SK-N-SH (cell line): ENCODE results near the gene C1orf159. TPM values are rescaled to one million over a fixed set of nuclear protein-coding genes. Genes with fewer than 3 reads are reported as not detected.

ENCODE experiments used
- CTCF ChIA-PET: fragments of 300-600, 350-600 bp; formaldehyde crosslinking; extraction: SDS; loops from one replicate; lab custom pipeline; 2021; lab: Yijun Ruan, JAX
- POLR2A ChIA-PET: fragments of 350-600 bp; sonication (Branson Sonifier 250); formaldehyde crosslinking; extraction: SDS; loops from one replicate; lab custom pipeline; 2020; ENCODE audit warnings: antibody characterized with exemption, inconsistent platforms; lab: Yijun Ruan, JAX
- DNase-seq: peaks from one replicate; pipeline ENCODE4 v3.0.0; 2012
- H2AFZ ChIP-seq: fragments of 200-600 bp; sonication (generic); 2 replicates; pipeline ENCODE4 v1.8.1; 2016; ENCODE audit warnings: antibody characterized with exemption, mild to moderate bottlenecking, low read depth
- H3F3A ChIP-seq: fragments of 200-600 bp; sonication (generic); replicated peaks from 2 replicates; pipeline ENCODE3; 2016; ENCODE audit warnings: antibody characterized with exemption, mild to moderate bottlenecking; ENCODE audit not compliant: insufficient read depth
- H3K27ac ChIP-seq, 2 experiments: fragments of 200-500 bp in 1 of 2; fragments of 200-600 bp in 1 of 2; sonication (Bioruptor generic) in 1 of 2; sonication (generic), shearing (Covaris generic) in 1 of 2; 2 replicates each; pipeline versions ENCODE4 v1.5.1 to v1.6.1; 2014 to 2016; ENCODE audit warnings: low read depth in 2 of 2, inconsistent platforms in 1 of 2, low read length in 1 of 2, mild to moderate bottlenecking in 1 of 2, mixed read lengths in 1 of 2
- H3K27me3 ChIP-seq: fragments of 200-600 bp; sonication (generic), shearing (Covaris generic); 2 replicates; pipeline ENCODE4 v1.6.1; 2016; ENCODE audit warnings: mixed run types; ENCODE audit not compliant: insufficient read depth
- H3K36me3 ChIP-seq, 2 experiments: fragments of 200-500 bp in 1 of 2; fragments of 200-600 bp in 1 of 2; sonication (Bioruptor generic) in 1 of 2; sonication (generic) in 1 of 2; replicated peaks in 1 of 2; 2 replicates each; pipeline versions ENCODE3 to v1.5.1; 2014 to 2016; ENCODE audit warnings: low read length in 1 of 2, mild to moderate bottlenecking in 1 of 2; ENCODE audit not compliant: insufficient read depth in 2 of 2, control insufficient read depth in 1 of 2
- H3K4me1 ChIP-seq, 2 experiments: fragments of 200-500 bp in 1 of 2; fragments of 200-600 bp in 1 of 2; sonication (Bioruptor generic) in 1 of 2; sonication (generic), shearing (Covaris generic) in 1 of 2; 2 replicates each; pipeline versions ENCODE4 v1.5.1 to v1.6.1; 2014 to 2016; ENCODE audit warnings: low read depth in 1 of 2, low read length in 1 of 2, mixed run types in 1 of 2; ENCODE audit not compliant: insufficient read depth in 2 of 2, control insufficient read depth in 1 of 2
- H3K4me2 ChIP-seq: fragments of 200-600 bp; sonication (generic), shearing (Covaris generic); 2 replicates; pipeline ENCODE4 v1.6.1; 2017; ENCODE audit warnings: mixed run types
- H3K4me3 ChIP-seq, 2 experiments: fragments of 200-500 bp in 1 of 2; fragments of 200-600 bp in 1 of 2; sonication (Bioruptor generic) in 1 of 2; sonication (generic), shearing (Covaris generic) in 1 of 2; 2 replicates each; pipeline versions ENCODE4 v1.5.1 to v1.8.1; 2014 to 2016; ENCODE audit warnings: low read depth in 2 of 2, inconsistent platforms in 1 of 2, low read length in 1 of 2, mild to moderate bottlenecking in 1 of 2, mixed read lengths in 1 of 2, moderate library complexity in 1 of 2
- H3K79me2 ChIP-seq: fragments of 200-600 bp; sonication (generic); 2 replicates; pipeline ENCODE4 v1.8.1; 2017; ENCODE audit warnings: mild to moderate bottlenecking; ENCODE audit not compliant: insufficient read depth
- H3K9ac ChIP-seq: fragments of 200-600 bp; sonication (generic); 2 replicates; pipeline ENCODE4 v1.6.1; 2017; ENCODE audit warnings: mixed run types
- H3K9me2 ChIP-seq: fragments of 200-600 bp; sonication (generic); 2 replicates; pipeline ENCODE4 v1.6.1; 2017; ENCODE audit warnings: mixed run types
- H3K9me3 ChIP-seq: fragments of 200-600 bp; sonication (generic); 2 replicates; pipeline ENCODE4 v1.6.1; 2017; ENCODE audit warnings: mixed run types, mild to moderate bottlenecking, moderate library complexity
- H4K20me1 ChIP-seq: fragments of 200-600 bp; sonication (generic); 2 replicates; pipeline ENCODE4 v1.6.1; 2017; ENCODE audit warnings: mild to moderate bottlenecking, mixed run types; ENCODE audit not compliant: insufficient read depth
- ELF1 ChIP-seq: IDR thresholded peaks from 2 replicates; pipeline ENCODE4 v1.4.0; 2012
- FOXJ3 ChIP-seq: sonication (generic); formaldehyde crosslinking; IDR thresholded peaks from 2 replicates; pipeline ENCODE4 v1.5.1; 2020; ENCODE audit warnings: mild to moderate bottlenecking, missing genetic modification reagents
- GABPA ChIP-seq: IDR thresholded peaks from 2 replicates; pipeline ENCODE4 v1.4.0; 2012; ENCODE audit warnings: low read depth, mild to moderate bottlenecking
- GATA2 ChIP-seq: sonication (generic); formaldehyde crosslinking; IDR thresholded peaks from 2 replicates; pipeline ENCODE4 v1.5.0; 2020; ENCODE audit warnings: mild to moderate bottlenecking, missing genetic modification reagents
- NFIC ChIP-seq: IDR thresholded peaks from 2 replicates; pipeline ENCODE4 v1.4.0; 2012; ENCODE audit warnings: borderline replicate concordance
- NRF1 ChIP-seq: IDR thresholded peaks from 2 replicates; pipeline ENCODE4 v1.6.1; 2012; ENCODE audit warnings: low read depth, mild to moderate bottlenecking, low read length
- RXRA ChIP-seq: IDR thresholded peaks from 2 replicates; pipeline ENCODE4 v1.4.0; 2012; ENCODE audit warnings: low read depth, mild to moderate bottlenecking, borderline replicate concordance
- TAF1 ChIP-seq: IDR thresholded peaks from 2 replicates; pipeline ENCODE4 v1.6.1; 2012; ENCODE audit warnings: low read depth, mild to moderate bottlenecking, low read length, moderate library complexity, borderline replicate concordance
- TCF12 ChIP-seq: IDR thresholded peaks from 2 replicates; pipeline ENCODE4 v1.4.0; 2012
- ZBTB33 ChIP-seq: IDR thresholded peaks from 2 replicates; pipeline ENCODE4 v1.4.0; 2012; ENCODE audit warnings: low read depth, borderline replicate concordance
- WGBS: methylation state at CpG from one replicate; pipeline ENCODE4 v1.1.6; 2017; ENCODE audit warnings: low lambda C conversion rate; 5-methylcytosine and 5-hydroxymethylcytosine counted together
- polyA plus RNA-seq, 3 experiments: library from polyadenylated mRNA; depleted of rRNA; stranded (reverse); fragments of >200 nt; gene quantifications; 2 replicates each; pipeline ENCODE4 v1.2.3, GENCODE V29; 2012
- TF ChIP-seq, protein P1 (sequence below): IDR thresholded peaks from 2 replicates; pipeline ENCODE4 v1.4.0; 2012; ENCODE audit warnings: low read depth, borderline replicate concordance
- TF ChIP-seq, protein P2 (sequence below): fragments of 150-350 bp; IDR thresholded peaks from 2 replicates; pipeline ENCODE4 v1.6.1; 2016; ENCODE audit warnings: mild to moderate bottlenecking, low read depth, low read length

The C1orf159 gene
- polyA plus RNA-seq, 1 of the 3 experiments (the other 2 are of a cell fraction) = 10.2 TPM

DNA sequence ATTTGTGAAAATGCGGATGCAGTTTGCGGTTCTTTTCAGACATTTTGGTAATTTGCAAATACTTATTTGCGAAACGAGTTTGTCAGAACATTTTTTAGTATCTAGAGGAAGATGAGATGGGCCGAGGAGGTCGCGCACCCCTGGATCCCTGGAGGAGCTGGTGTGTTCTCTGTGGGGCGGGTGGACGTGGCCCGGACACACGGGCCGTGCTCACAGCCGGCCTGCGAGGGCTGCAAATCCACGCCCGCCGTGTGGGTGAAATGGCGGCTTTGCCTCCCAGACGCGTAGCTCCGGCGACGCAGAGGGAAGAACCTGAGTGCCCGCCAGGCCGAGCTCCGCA lies 48.4 kb upstream of the C1orf159 start (continued):
- TF ChIP-seq, protein P1, sequence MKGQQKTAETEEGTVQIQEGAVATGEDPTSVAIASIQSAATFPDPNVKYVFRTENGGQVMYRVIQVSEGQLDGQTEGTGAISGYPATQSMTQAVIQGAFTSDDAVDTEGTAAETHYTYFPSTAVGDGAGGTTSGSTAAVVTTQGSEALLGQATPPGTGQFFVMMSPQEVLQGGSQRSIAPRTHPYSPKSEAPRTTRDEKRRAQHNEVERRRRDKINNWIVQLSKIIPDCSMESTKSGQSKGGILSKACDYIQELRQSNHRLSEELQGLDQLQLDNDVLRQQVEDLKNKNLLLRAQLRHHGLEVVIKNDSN = no peak
- TF ChIP-seq TCF12 = no peak

GRCh38 chr1:1163538-1164070 lies 47.7 kb upstream of the C1orf159 start:
- no peaks in the 10 kb centered on the region for H4K20me1 ChIP-seq
- no peak for DNase-seq
- no peak overlapping the region for H3K27ac ChIP-seq
- no peaks in the 10 kb centered on the region for H3K79me2 ChIP-seq
- TF ChIP-seq NRF1 (no peak), FOXJ3 (CRISPR knock-in tag) (no peak), TAF1 (no peak), ZBTB33 (no peak), ELF1 (no peak), GATA2 (no peak), RXRA (no peak), TCF12 (no peak), GABPA (no peak), NFIC (no peak)
- TF ChIP-seq, protein P2, sequence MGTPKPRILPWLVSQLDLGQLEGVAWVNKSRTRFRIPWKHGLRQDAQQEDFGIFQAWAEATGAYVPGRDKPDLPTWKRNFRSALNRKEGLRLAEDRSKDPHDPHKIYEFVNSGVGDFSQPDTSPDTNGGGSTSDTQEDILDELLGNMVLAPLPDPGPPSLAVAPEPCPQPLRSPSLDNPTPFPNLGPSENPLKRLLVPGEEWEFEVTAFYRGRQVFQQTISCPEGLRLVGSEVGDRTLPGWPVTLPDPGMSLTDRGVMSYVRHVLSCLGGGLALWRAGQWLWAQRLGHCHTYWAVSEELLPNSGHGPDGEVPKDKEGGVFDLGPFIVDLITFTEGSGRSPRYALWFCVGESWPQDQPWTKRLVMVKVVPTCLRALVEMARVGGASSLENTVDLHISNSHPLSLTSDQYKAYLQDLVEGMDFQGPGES = no peak
- no peaks in the 10 kb centered on the region for H3F3A ChIP-seq
- no peak overlapping the region for H3K4me2 ChIP-seq
- H3K9ac ChIP-seq = no peak overlapping the region
- H2AFZ ChIP-seq = no peak overlapping the region
- H3K27me3 ChIP-seq = no peaks in the 10 kb centered on the region
- POLR2A ChIA-PET = no interaction called here
- no peak overlapping the region for H3K4me3 ChIP-seq
- H3K9me3 ChIP-seq = no peaks in the 10 kb centered on the region
- CTCF ChIA-PET = interaction anchor here (1.0 kb wide), 1 partner anchor 42 kb away, joined by 3 read pairs; no protein-coding TSS in a partner anchor
- 90% methylated on average over 9 of the region's 33 CpGs for WGBS
- no peaks in the 10 kb centered on the region for H3K4me1 ChIP-seq
- H3K36me3 ChIP-seq = no peaks in the 10 kb centered on the region
- no peaks in the 10 kb centered on the region for H3K9me2 ChIP-seq
